Measurements from ENCODE around the gene CACNA1H.
"Not testable (repeated sequence)": the region's sequence is repeated elsewhere in the genome, so short reads cannot be mapped to it uniquely, and the experiment has no call there.

DNA sequence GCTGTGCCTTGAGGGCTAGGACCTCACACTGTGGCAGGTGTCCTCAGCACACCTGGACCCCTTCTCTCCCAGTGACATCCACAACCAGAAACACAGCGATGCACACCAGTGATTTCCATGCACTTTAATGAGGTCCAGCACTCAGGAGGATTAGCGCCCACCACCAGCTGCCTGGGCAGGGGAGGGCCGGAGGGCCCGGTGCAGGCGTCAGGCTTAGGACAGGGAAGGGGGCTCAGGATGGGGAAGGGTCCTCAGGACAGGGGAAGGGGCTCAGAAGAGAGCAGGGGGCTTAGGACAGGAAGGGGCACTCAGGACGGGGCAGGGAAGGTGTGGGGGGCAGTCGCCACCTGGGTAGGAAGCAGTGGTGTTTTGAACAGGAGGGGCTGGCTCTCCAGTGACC lies 75.3 kb downstream of the CACNA1H start:
- not testable (repeated sequence) for TF ChIP-seq SMC3 (conservative IDR thresholded peaks at IDR 0.05; ENCODE audit: insufficient read depth, low read depth, low read length); MEIS2 (IDR thresholded peaks at IDR 0.05; ENCODE audit: partially characterized antibody); MTA3 (IDR thresholded peaks at IDR 0.05; ENCODE audit: borderline replicate concordance); ZHX1 (conservative IDR thresholded peaks at IDR 0.05; ENCODE audit: low read length); IFI16 (CRISPR knock-in tag; IDR thresholded peaks at IDR 0.05); ZNF589 (CRISPR knock-in tag; IDR thresholded peaks at IDR 0.05; ENCODE audit: low read depth); RNF2 (IDR thresholded peaks at IDR 0.05); POLR2A (conservative IDR thresholded peaks at IDR 0.05)
- TF ChIP-seq, protein P1, sequence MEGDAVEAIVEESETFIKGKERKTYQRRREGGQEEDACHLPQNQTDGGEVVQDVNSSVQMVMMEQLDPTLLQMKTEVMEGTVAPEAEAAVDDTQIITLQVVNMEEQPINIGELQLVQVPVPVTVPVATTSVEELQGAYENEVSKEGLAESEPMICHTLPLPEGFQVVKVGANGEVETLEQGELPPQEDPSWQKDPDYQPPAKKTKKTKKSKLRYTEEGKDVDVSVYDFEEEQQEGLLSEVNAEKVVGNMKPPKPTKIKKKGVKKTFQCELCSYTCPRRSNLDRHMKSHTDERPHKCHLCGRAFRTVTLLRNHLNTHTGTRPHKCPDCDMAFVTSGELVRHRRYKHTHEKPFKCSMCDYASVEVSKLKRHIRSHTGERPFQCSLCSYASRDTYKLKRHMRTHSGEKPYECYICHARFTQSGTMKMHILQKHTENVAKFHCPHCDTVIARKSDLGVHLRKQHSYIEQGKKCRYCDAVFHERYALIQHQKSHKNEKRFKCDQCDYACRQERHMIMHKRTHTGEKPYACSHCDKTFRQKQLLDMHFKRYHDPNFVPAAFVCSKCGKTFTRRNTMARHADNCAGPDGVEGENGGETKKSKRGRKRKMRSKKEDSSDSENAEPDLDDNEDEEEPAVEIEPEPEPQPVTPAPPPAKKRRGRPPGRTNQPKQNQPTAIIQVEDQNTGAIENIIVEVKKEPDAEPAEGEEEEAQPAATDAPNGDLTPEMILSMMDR (IDR thresholded peaks at IDR 0.05 in 2 of 3, conservative IDR thresholded peaks at IDR 0.05 in 1 of 3; ENCODE audit: insufficient read depth in 2 of 3, low read depth in 1 of 3, low read length in 3 of 3) = not testable (repeated sequence)

Measured in K562 (cell line).